Uterus (tissue), 4 donors: Measurements from ENCODE around the gene TH. TPM values are rescaled to one million over a fixed set of nuclear protein-coding genes. Genes with fewer than 3 reads are reported as not detected.

Source experiments
- DNase-seq, 2 donors: peaks; one replicate each; pipeline ENCODE4 v3.0.0-alpha.2; 2019 to 2020
- H3K27ac ChIP-seq, 2 donors: fragments of 200-600 bp; sonication (generic); 1 replicate in 1 of 2; 2 replicates in 1 of 2; pipeline ENCODE4 v1.5.1; 2016 to 2018
- H3K27me3 ChIP-seq, 2 donors: fragments of 200-600 bp; sonication (generic); one replicate each; pipeline ENCODE4 v1.5.1; 2018 to 2019; ENCODE audit warnings: control low read depth in 1 of 2
- H3K36me3 ChIP-seq, 2 donors: fragments of 200-600 bp; sonication (generic); one replicate each; pipeline ENCODE4 v1.5.1; 2019; ENCODE audit warnings: control low read depth in 1 of 2
- H3K4me1 ChIP-seq, 2 donors: fragments of 200-600 bp; sonication (generic); one replicate each; pipeline ENCODE4 v1.5.1; 2018 to 2019; ENCODE audit warnings: control low read depth in 1 of 2
- H3K4me3 ChIP-seq, 2 donors: fragments of 200-600 bp; sonication (generic); 1 replicate in 1 of 2; 2 replicates in 1 of 2; pipeline ENCODE4 v1.5.1; 2018 to 2019; ENCODE audit warnings: mild to moderate bottlenecking in 1 of 2
- H3K9me3 ChIP-seq, 2 donors: fragments of 200-600 bp; sonication (generic); one replicate each; pipeline ENCODE4 v1.5.1; 2019; ENCODE audit warnings: control low read depth in 1 of 2
- CTCF ChIP-seq, 4 experiments: fragments of 200-600 bp in 2 of 4; fragments of 450-650 bp in 2 of 4; sonication (generic) in 2 of 4; IDR thresholded peaks; one replicate each; pipeline ENCODE4 v1.5.1; 2016 to 2019; ENCODE audit warnings: antibody characterized with exemption in 4 of 4, mild to moderate bottlenecking in 2 of 4, moderate library complexity in 1 of 4
- POLR2A ChIP-seq, 2 donors: fragments of 450-650 bp; IDR thresholded peaks; one replicate each; pipeline ENCODE4 v1.6.1; 2016; ENCODE audit warnings: antibody characterized with exemption in 2 of 2, mild to moderate bottlenecking in 1 of 2, moderate library complexity in 1 of 2
- intact Hi-C: fragments of 100-400 bp; cut with DNase I; formaldehyde crosslinking; loops from one replicate; pipeline ENCODE4 v1.15.1; 2023; ENCODE audit warnings: low total_unique reads
- total RNA-seq, 4 donors: library from RNA; depleted of rRNA in 3 of 4; stranded (reverse); fragments of >200 nt in 3 of 4; gene quantifications; one replicate each; pipeline versions ENCODE4 v1.1.0 to v1.2.4, GENCODE V29; 2014 to 2023
- donor health status: DM: yes; HTN: yes; CAD: no.

Gene TH
- total RNA-seq, 4 donors from 2014 or later: 0.37 to 1.3 TPM; not detected in 2

- Histone ChIP-seq H3K27ac (no peak overlapping the region), H3K36me3 (no peaks in the 10 kb centered on the region), H3K4me3 (no peak overlapping the region), H3K4me1 (no peaks in the 10 kb centered on the region), H3K27me3 (no peaks in the 10 kb centered on the region), H3K9me3 (no peaks in the 10 kb centered on the region)
- intact Hi-C loops: no loop called here
- TF ChIP-seq POLR2A (IDR thresholded peaks at IDR 0.05): no peak
- TF ChIP-seq CTCF (IDR thresholded peaks at IDR 0.05): no peak
- DNase-seq: no peak
Observed at GRCh38 chr11:2202071-2202899, 30.7 kb upstream of the TH start.

GRCh38 chr11:2201542-2201941, 29.9 kb upstream of the TH start:
- Histone ChIP-seq H3K27me3 (no peaks in the 10 kb centered on the region), H3K27ac (no peak overlapping the region), H3K4me3 (no peak overlapping the region), H3K4me1 (no peaks in the 10 kb centered on the region), H3K36me3 (no peaks in the 10 kb centered on the region), H3K9me3 (no peaks in the 10 kb centered on the region)
- no peak for DNase-seq
- intact Hi-C loops: no loop called here
- TF ChIP-seq CTCF (IDR thresholded peaks at IDR 0.05) (no peak), POLR2A (IDR thresholded peaks at IDR 0.05) (no peak)

GRCh38 chr11:2200957-2201519, 29.4 kb upstream of the TH start:
- Histone ChIP-seq H3K36me3 (no peaks in the 10 kb centered on the region), H3K9me3 (no peaks in the 10 kb centered on the region), H3K4me3 (no peak overlapping the region), H3K4me1 (no peaks in the 10 kb centered on the region), H3K27ac (no peak overlapping the region), H3K27me3 (no peaks in the 10 kb centered on the region)
- intact Hi-C loops: no loop called here
- TF ChIP-seq POLR2A (IDR thresholded peaks at IDR 0.05): no peak
- TF ChIP-seq CTCF (IDR thresholded peaks at IDR 0.05): no peak
- DNase-seq: no peak

GRCh38 chr11:2200536-2200935, 28.9 kb upstream of the TH start:
- Histone ChIP-seq H3K9me3 (no peaks in the 10 kb centered on the region), H3K4me3 (no peak overlapping the region), H3K27ac (no peak overlapping the region), H3K36me3 (no peaks in the 10 kb centered on the region), H3K4me1 (no peaks in the 10 kb centered on the region), H3K27me3 (no peaks in the 10 kb centered on the region)
- intact Hi-C loops: no loop called here
- no peak for DNase-seq
- TF ChIP-seq CTCF (IDR thresholded peaks at IDR 0.05) (no peak), POLR2A (IDR thresholded peaks at IDR 0.05) (no peak)
